GM19324 (cell line): ENCODE results near the gene INKA2.

Source experiments
- ATAC-seq: cut with Tn5 transposase; IDR thresholded peaks from one replicate; pipeline ENCODE4 v1.9.1; 2021; ENCODE audit warnings: mild to moderate bottlenecking, moderate library complexity; ENCODE audit not compliant: unreplicated experiment, low FRiP score

Gene INKA2

GRCh38 chr1:111739194-111739924, at the start of gene INKA2:
TSS of gene INKA2 (minus strand) at chr1:111739395. CDS start at chr1:111739242, 153 bp downstream.
- ATAC-seq, result peak; percentile 91

- ATAC-seq, result no peak
Observed at GRCh38 chr1:111786669-111787207, 47.5 kb upstream of the INKA2 start.

DNA sequence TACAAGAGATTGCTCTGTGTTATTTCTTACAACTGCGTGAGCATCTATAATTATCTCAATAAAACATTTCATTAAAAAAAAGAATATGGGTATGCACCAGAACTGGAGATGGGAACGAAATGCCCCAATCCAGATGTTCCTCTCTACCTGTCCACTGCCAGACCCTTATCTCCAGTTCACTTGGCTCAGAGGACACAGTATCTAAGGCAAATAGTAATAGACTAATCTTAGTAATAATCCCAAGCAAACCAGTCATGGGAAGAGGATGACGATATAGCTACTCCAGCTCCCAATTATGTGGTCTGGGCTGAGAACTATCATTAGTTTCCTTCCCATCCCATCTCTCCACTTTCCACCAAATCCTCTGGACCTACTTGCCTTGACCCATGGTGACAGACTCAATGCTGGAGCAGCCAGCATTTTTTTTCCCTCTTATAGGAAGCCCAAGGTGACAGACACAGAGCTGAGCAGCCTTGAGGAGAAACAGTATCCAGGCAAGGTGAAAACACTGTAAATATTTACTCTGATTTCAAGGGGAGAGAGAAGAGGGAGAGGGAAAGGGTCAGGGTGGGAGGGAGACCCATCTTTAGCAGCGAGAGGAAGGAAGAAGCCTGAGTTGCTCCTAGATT, 45.2 kb upstream of the INKA2 start:
- ATAC-seq, result no peak

DNA sequence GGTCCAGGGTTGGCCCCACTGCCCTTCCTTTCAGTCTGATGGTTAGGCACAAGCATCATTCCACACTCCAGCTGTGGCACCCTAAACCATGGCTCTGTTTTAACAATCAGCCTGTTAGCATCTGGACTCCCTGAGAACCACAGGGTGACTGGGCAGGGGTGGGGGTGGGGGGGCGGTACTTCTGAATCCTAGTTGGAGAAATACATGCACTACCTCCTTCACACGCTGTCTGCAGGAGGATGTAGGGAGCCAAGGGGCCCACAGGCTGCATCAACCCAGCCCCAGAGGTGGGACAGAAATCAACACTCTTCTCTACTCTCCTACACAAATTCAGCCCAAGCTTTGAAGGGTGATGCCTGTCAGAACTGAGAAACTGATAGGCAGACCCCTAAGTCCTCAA, 40.4 kb upstream of the INKA2 start:
- no peak for ATAC-seq

DNA sequence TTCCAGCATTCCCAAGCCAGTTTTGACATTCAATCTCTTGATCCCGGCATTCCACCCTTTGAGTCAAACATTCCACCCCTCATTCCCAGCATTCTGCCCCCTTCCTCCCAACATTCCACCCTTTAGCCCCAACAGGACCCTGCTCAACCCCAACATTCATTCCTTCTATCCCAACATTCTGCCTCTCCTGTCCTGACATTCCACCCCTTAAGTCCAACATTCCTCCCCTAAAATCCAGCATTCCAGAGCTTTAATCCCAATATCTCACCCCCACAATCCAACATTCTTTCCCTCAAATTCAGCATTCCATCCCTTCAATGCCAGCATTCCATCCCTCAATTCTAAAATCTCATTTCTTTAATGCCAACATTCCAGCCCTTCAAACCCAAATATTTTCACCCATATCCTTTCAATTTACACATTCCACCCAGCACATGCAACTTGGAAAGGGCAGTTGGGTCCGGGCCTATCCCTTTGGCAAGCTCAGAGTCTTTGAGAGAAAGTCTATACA, 39.4 kb upstream of the INKA2 start:
- no peak for ATAC-seq

- no peak for ATAC-seq
Observed at GRCh38 chr1:111778066-111778465, 38.9 kb upstream of the INKA2 start.

DNA sequence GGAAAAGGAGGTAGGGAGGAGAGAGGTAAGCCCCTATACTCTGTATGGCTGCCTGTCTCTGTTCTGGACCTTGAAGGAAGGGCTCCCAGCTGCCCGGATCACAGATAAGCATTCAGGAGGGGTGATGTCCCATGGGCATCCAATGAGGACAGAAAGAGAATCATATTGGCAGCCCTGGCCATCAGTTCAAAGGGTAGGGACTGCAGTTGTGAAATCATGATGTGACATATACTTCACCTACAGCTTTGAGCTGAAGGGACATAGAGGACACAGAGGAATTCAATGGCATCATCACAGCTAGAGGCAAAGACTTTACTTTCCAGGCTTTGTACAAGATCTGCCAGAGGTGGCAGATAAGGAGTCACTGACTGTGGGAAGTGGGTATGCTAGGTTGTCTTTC, 38.1 kb upstream of the INKA2 start:
- ATAC-seq, result no peak

DNA sequence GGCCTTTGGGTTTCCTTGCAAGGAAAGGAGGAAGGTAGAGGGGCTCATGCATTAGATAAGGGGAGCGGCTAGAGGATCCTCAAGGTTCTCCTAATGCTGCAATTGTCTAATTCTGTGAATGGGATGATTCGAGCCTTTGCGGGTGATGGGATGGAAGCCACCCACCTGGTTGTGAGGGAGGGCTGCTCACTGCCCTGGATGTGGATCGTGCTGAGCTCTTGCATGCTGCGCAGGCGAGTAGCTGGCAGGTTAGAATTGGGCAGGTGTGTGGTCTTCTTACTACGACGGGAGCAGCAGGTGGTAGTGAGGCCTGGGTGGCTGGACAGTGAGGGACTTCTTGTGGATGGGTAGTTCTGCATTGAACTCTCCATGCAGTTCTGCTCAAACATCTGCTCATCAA, 37.7 kb upstream of the INKA2 start:
- ATAC-seq, result no peak

- no peak for ATAC-seq
Observed at GRCh38 chr1:111776391-111776790, 37.2 kb upstream of the INKA2 start.

DNA sequence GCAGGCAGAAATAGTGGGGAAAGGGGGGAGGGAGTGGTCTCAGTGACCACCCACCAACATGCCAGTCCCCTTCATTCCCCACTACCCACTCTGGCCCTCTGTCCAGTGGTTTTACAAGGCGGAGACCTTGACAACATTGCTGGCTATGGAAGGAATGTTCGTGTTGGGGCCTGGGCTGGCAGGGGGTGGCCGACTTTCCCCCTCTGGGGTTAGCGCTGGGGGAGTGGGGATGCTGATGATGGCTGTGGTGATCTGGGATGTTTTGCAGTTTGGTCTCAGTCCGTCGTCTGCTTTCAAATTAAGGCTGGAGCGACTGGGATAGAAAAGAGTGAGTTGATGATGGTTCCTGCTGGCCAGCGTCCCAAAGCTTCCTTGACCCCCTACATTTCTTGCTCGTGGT, 36.8 kb upstream of the INKA2 start:
- ATAC-seq, result no peak

DNA sequence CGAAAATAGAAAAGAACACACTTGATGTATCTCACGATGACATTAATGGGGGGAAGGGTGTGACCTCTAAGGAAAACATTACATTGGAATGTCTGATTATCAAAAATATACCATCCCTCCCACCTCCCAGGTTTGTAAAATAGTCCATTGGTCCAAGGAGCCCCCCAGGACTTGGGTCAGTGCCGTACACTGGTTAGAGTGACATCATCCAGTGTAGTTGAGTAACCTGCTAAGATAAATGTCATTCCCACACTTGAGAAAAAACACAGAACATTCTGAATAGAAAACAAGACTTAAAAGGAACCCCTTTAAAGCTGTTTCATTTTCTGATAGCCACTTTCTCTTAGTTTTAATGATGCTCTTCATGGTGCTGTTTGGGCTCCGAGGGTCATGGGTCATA, 31.7 kb upstream of the INKA2 start:
- no peak for ATAC-seq

DNA sequence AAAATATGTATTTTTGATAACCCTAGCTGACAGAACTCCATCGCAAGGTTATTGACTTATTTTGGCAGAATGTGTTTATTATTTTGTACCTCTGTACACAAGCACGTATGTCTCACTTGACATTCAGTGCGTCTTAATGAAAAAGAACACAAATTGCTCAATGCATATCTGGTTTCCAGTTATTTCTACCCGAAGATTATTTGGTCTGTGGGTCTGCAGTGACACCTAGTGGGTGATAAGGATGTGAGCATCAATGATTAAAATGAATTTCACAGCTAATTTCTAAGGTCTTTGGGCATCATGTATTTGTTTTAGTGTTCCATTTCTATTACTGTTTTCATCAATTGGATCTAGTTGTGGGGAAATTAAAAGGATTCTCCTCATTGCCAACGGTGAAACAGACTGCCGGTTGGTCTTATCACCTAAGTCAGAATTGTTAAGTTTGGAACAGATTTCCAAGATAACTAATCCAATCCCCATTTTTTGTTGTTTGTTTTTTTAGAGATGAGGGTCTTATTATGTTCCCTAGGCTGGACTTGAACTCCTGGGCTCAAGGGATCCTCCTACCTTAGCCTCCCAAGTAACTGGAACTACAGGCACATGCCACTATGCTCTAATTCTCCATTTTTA, 30.4 kb upstream of the INKA2 start:
- ATAC-seq, result no peak

DNA sequence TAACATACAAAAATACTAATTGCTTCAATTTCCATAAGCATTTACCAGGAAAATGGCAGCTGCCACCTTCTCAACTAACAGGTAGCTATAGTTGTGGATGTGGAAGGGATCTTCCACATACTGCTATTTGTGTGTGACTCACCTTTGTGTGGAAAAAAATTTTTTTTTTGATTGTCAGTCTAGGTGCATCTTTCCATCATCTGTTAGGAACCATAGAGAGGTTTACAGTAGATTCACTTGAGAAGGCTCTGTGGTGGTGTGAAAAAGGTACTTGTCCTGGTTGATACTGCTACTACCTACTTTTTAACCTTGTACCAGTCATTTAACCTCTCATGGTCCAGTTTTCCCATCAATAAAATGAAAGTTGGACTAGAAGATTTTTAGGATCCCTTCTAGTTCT, 29.4 kb upstream of the INKA2 start:
- ATAC-seq, result no peak

GRCh38 chr1:111768023-111768422, 28.8 kb upstream of the INKA2 start:
- ATAC-seq, result no peak

DNA sequence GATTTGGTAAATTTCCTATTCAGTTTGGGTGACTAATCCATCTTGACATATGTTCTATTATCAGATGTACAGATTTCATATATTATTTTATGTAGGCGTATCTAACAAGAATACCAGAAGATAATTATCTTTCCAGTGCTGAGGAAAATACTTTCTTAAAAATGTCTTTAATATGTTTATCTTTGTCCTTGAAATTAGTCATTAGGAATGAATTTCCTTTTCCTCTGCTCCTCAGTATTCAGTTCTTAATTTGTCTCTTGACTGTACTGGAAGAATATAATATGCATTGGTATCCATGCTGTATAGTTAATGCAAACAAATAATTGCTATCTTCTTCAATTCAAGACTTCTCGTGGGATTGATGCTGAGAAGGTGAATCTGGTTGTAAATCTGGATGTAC, 23.1 kb upstream of the INKA2 start:
- ATAC-seq, result no peak

GRCh38 chr1:111761717-111762116, 22.5 kb upstream of the INKA2 start:
- ATAC-seq, result no peak

GRCh38 chr1:111758373-111758772, 19.2 kb upstream of the INKA2 start:
- ATAC-seq, result no peak

DNA sequence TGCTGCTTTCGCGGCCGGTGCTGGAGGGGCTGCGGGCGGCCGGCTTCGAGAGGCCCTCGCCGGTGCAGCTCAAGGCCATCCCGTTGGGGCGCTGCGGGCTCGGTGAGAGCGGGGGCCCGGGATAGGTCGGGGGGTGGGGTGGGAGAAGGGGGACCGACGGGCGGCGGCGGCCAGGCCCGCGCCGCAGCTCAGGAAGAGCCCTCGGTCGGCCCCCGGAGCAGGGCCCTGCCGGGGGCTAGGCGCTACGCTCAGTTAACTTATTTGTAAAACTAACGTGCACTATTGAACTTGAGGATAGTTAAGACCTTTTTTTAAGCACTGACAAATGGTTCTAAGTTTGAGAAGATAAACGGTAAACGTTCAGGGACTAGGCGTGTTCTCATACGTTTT, 16.9 kb upstream of the INKA2 start:
- ATAC-seq, result no peak

- ATAC-seq, result peak; percentile 96
Observed at GRCh38 chr1:111755331-111756123, 16.3 kb upstream of the INKA2 start, which contains the start of gene DDX20. TSS of gene DDX20 (plus strand) at chr1:111755901. CDS start at chr1:111755925, 24 bp downstream.

GRCh38 chr1:111754984-111755330, 15.8 kb upstream of the INKA2 start:
- peak; percentile 3 for ATAC-seq
